ENCODE results near the gene BDH1.

BDH1 gene

DNA sequence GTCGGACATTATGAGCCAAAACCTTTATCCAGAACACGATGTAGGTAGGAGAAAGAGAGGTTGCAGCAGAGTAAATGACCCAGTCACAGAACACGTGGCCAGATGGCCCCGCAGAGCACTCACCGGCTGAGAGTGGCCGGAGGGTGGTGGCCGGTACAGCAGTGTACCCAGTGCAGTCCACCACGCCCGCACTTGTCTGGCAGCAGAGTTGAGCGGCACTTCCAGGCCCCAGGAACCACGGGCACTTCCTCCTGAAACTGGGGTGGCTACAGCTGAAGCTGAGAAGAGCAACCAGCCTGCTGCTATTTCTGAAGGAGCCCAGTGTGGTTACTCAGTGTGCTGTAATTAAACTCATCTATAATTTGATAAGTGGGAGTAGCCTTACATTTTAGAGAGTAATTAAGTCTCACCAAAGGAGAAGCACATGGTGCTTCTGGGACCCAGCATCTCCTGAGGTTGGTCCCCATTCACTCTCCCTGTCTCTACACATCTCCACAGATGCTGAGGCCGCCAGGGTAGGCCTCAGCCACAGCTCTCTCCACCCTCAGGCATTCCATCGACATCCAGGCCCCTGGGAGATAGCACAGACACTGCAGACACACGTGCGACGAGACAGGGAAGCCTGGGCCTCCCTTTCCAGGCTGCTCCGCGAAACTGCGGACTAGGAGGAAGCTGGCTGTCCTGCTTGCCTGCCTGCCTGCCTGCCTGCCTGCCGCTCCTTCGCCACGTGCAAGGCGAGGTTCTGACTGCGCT is 49.8 kb downstream of the BDH1 start:
- no peak for DNase-seq (ENCODE audit: low spot score)

GRCh38 chr3:197504641-197505121 is 51.1 kb downstream of the BDH1 start:
- no peak for DNase-seq (ENCODE audit: low spot score)

DNA sequence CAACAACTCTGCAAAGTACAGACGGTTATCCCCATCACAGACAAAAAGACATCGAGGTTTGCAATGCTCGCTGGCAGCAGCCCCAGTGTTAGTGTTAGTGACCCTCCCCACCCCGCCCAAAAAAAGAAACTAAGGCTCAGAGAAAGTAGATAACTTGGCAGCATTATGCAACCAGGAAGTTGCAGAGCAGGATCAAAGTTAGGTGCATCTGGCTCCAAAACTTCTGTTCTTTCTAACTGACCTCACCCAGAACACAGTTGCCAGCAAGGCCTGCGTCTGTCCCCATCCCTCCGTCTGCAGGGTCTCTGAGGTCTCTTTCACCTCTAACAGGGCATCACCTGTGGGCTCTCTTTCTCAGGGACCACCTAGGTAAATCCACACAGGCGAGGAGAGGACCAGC is 51.5 kb downstream of the BDH1 start:
- DNase-seq (ENCODE audit: low spot score), result no peak

DNA sequence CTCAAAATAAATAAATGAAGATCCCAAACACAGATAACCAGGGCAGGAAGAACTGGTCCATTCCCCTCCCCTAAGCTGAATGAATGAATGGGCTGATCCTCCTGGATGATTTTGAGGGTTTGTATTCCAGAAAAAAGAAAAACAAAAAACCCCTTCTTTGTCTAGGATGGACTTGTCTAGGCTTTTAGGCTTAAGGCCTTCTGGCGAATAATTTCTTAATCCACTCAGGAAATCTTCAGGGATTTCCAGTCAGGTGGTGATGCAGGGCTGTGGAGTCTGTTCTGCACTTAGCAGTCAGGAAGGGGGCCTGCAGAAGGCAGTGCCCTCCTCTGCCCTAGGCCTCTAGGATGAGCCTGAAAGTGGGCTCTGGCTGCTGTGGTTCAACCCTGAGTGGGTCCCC is 52.1 kb downstream of the BDH1 start:
- DNase-seq (ENCODE audit: low spot score), result no peak

- DNase-seq (ENCODE audit: low spot score), result peak; percentile 33
Measured at GRCh38 chr3:197501879-197502620, 53.7 kb downstream of the BDH1 start.

GRCh38 chr3:197501496-197501878 is 54.3 kb downstream of the BDH1 start:
- no peak for DNase-seq (ENCODE audit: low spot score)

DNA sequence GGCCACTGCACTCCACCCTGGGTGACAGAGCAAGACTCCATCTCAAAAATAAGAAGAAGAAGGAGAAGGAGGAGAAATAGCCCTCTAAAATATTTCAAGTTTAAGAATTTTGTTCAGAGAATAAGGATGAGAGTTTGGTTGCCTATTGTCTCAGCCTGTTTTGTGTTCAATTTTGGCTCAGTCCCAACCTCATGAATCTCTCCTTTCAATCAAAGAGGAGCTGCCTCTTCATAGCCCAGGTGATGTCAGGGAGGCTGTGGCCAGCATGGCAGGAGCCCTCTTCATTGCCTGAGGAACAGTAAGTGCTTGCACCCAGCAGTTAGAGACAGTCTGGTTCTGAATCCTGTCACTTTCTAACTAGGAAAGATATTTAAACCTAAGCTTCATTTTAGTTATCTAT is 55.0 kb downstream of the BDH1 start:
- DNase-seq (ENCODE audit: low spot score), result no peak

DNA sequence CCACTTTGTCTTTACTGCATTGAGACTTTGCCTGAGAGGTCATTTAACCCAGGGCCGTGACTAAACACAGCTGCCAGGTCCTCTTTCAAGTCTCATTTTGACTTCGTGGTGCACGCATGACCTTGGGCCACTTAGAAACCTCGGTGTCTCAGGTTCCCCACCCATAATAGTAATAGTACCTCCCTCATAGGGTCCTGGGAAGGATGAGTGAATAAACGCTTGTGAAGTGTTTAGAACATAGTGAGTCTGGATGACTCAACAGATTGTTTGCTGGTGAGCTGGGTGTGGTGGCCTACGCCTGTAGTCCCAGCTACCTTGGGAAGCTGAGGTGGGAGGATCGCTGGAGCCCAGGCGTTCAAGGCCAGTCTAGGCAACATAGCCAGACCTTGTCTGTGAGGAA is 56.3 kb downstream of the BDH1 start:
- DNase-seq (ENCODE audit: low spot score), result no peak

DNA sequence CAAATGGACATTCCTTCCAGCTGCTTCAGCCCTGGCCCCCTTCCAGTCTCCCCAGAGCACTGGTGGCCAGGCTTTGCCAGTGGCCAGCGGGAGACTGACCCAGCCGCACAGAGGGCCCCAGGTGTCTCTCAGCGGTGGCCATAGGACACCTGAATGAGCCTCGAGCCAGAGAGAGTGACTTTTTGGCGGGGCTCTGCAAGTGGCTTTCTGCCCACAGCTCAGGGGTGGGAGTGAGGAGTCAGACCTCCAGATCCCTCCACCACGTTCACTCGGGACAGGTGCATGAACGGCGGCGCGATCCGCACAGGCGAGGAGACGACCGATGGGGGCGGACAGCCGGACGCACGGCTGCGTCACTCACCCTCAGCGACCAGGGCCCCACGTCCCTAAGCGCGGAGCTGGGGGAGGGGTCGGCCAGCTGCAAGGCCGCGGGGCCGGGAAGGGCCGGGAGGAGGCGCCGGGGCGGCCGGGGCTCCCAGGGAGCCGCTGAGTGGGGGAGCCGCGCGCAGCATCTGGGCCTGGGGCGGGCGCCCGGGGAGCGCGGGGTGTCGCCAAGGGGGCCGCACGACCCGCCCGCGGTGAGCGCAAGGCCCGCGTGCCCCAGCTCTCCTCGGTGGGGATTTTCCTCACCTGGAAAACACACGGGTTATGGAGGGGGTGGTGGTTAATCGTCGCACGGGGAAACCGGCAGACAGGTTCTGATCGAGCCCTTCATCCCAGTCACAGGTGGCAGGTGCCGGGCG is 57.1 kb downstream of the BDH1 start:
- no peak for DNase-seq (ENCODE audit: low spot score)

DNA sequence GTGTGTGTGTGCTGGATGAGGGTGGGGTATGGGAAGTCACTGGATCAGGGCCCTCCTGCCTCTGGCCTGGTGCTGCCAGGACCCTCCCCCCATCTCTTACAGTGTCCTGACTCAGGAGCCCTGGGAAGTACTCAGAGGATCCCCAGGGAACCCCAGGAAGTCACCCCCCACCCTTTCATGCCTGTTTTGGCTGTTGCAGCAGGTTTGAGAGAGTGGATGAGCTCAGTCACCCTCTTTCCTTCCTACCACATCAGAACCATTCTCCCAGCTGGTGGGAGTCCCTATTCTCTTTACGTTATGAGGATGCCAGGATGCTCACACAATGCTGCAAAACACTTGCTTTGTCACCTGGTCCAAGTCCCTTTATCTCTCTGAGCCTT is 59.0 kb downstream of the BDH1 start:
- no peak for DNase-seq (ENCODE audit: low spot score)

GRCh38 chr3:197495999-197496745 is 59.6 kb downstream of the BDH1 start:
- DNase-seq (ENCODE audit: low spot score), result no peak

GRCh38 chr3:197495499-197495898 is 60.3 kb downstream of the BDH1 start:
- no peak for DNase-seq (ENCODE audit: low spot score)

DNA sequence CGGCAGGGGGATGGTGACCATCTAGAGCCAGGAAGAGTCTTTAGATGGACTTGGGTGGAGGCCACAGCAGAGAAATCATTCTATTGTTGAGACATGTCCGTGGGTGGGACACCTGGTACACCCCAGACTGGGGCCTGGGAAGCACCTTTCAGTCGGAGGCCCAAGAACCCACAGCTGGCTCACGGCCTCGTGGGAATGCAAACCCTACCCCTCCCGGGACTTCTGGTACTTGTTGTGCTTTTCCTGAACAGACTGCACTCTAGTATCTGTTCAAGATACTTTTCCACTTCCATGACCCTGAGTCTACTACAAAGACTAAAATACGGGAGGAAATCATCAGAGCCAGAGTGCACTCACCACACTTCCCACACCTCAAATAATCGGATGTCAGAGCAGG is 60.7 kb downstream of the BDH1 start:
- DNase-seq (ENCODE audit: low spot score), result no peak

- DNase-seq (ENCODE audit: low spot score), result no peak
Measured at GRCh38 chr3:197494366-197495058, 61.3 kb downstream of the BDH1 start.

DNA sequence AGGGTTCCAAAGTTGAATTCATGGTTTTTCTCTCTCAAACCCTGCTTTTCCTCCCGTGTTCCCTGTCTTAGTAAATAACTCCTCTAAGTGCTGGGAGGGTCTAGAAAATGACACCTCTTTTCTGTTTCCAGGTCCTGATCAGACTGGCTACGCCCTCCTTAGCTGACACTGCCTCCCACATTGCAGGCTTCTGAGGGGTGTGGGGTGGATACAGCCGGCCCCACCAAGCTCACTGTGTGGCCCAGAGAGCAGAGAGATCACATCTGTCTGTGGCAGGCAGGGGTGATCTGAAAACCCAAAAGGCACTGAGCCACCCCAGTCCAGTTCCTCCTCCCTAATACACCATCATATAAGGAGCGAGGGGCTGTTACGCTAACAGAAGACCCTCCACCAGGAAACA is 62.7 kb downstream of the BDH1 start:
- DNase-seq (ENCODE audit: low spot score), result no peak

DNA sequence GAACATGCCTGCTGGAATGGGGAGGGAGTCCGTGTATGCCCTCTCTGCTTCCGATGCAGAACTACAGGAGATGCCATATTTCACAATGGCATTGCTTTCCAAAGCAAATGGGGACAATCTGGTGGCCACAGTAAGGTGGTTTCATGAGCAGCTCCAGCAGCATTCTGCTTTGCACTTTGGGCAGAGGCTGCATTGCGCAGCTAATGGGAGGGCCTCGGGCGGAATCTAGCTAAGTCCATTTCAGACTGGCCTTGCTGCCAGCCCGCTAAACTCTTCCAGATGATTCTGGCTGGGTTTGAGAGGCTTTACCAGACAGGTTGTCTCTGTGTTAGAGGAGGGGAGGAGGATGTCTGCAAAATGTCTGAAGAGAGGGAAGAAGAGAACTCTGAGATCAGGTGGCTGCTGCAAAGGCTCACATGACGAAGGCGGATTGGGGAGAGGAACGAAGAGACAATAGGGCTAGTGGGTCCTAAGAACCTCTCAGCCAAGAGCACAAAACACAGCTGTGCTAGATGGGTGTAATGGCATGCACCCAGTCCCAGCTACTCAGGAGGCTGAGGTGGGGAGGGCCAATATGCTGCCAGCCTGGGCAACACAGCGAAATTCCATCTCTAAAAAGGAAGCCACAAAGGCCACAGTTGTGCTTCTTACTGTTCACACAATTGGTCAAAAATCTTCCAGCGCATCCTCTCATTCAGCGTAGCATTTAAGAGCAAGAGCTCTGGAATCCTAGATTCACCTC is 63.7 kb downstream of the BDH1 start:
- DNase-seq (ENCODE audit: low spot score), result no peak

- no peak for DNase-seq (ENCODE audit: low spot score)
Measured at GRCh38 chr3:197491478-197491877, 64.3 kb downstream of the BDH1 start.

DNA sequence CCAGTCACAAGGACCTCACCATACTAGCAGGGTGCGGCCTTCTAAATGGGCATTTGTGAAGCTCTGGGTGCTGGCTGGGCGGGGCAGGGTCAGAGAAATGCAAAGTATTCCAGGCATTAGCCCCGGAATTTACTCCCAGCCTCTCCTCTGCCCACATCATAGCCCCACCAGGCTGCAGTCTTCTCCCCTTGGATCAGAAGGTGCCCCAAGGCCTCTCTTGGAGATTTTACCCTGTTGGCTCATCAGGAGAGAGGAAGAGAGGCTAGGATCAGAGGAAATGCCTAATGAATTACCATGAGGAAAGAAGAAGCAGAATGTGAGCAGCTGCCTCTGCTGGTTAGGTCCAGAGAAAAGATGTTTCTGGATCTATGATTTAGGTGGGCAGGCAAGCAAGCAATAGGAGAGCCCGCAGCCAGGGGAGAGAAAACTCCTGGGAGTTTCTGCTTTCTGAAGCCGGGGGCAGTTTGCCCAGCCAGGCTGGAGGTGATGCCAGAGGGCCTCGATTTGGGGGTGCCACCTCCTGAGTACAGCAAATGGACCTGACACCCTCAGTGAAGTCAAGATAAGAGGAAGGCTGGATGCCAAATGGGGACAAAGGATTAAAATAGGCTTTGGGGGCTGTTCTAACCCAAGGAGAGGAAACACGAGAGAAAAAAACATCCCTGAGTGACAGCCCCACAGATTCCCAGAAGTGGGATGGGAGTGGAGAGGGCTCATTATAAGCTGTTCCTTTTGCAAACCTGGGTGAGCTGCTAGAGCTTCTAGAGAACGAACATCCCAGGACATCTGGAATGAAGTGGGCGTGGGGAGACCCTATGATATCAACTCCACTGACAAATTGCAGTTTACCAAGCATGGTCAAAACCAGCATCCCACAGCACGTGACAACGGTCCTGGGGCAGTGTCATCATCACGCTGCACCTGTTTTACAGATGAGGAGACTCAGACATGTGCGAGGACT is 65.4 kb downstream of the BDH1 start:
- no peak for DNase-seq (ENCODE audit: low spot score)

DNA sequence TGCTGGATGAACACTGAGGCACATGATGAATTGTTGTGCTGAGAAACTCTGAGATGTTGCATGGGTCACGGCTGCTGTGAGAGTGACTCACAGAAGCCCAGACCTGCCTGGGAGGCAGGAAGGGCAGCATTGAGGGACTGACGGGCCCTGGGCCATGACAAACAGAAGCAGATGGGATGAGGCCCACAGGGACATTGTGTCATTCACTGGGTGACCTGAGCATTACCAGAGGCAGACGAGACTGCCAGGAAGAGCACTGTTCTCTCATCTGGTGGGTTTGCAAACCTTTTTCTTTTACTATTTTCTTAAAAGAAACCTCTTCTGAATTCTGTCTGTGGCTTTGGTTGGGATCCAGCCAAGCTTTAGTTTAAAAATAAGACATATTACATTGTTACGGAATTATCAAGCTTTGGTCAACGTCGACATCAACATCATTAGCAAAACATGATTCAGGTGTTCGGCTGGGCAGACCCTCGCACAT is 67.8 kb downstream of the BDH1 start:
- DNase-seq (ENCODE audit: low spot score), result no peak

GRCh38 chr3:197486861-197487260 is 68.9 kb downstream of the BDH1 start:
- no peak for DNase-seq (ENCODE audit: low spot score)

All from CD4-positive, alpha-beta T cell treated with Interleukin-6 at 100 ng/mL for 8 hours (primary cell).